ENCODE results near the gene ATXN10.

Gene ATXN10

GRCh38 chr22:45758603-45759002, 87.0 kb downstream of the ATXN10 start:
- H3K4me1 ChIP-seq (ENCODE audit: insufficient read depth, low read length) = peaks cover 27% of the 10 kb centered on the region
- no peak overlapping the region for H3K9ac ChIP-seq (ENCODE audit: low read depth, low read length)
- H3K9me3 ChIP-seq (ENCODE audit: control insufficient read depth, insufficient read depth, low read length) = no peaks in the 10 kb centered on the region
- no peaks in the 10 kb centered on the region; the same call in 1 of the 2 replicates for H3K36me3 ChIP-seq (ENCODE audit: insufficient read depth, low read length)

GRCh38 chr22:45760682-45761081, 89.0 kb downstream of the ATXN10 start:
- H3K9ac ChIP-seq (ENCODE audit: low read depth, low read length) = no peak overlapping the region
- no peaks in the 10 kb centered on the region for H3K9me3 ChIP-seq (ENCODE audit: control insufficient read depth, insufficient read depth, low read length)
- peaks cover 34% of the 10 kb centered on the region for H3K4me1 ChIP-seq (ENCODE audit: insufficient read depth, low read length)
- no peaks in the 10 kb centered on the region; the same call in 1 of the 2 replicates for H3K36me3 ChIP-seq (ENCODE audit: insufficient read depth, low read length)

GRCh38 chr22:45762545-45763235, 91.1 kb downstream of the ATXN10 start:
- no peak overlapping the region for H3K9ac ChIP-seq (ENCODE audit: low read depth, low read length)
- no peaks in the 10 kb centered on the region for H3K9me3 ChIP-seq (ENCODE audit: control insufficient read depth, insufficient read depth, low read length)
- H3K36me3 ChIP-seq (ENCODE audit: insufficient read depth, low read length) = no peaks in the 10 kb centered on the region; the same call in 1 of the 2 replicates
- peaks cover 26% of the 10 kb centered on the region for H3K4me1 ChIP-seq (ENCODE audit: insufficient read depth, low read length)

GRCh38 chr22:45763236-45763624, 91.6 kb downstream of the ATXN10 start:
- no peak overlapping the region for H3K9ac ChIP-seq (ENCODE audit: low read depth, low read length)
- peaks cover 32% of the 10 kb centered on the region for H3K4me1 ChIP-seq (ENCODE audit: insufficient read depth, low read length)
- H3K36me3 ChIP-seq (ENCODE audit: insufficient read depth, low read length) = no peaks in the 10 kb centered on the region
- H3K9me3 ChIP-seq (ENCODE audit: control insufficient read depth, insufficient read depth, low read length) = no peaks in the 10 kb centered on the region

- Histone ChIP-seq H3K9ac (ENCODE audit: low read depth, low read length) (no peak overlapping the region), H3K36me3 (ENCODE audit: insufficient read depth, low read length) (no peaks in the 10 kb centered on the region), H3K9me3 (ENCODE audit: control insufficient read depth, insufficient read depth, low read length) (no peaks in the 10 kb centered on the region), H3K4me1 (ENCODE audit: insufficient read depth, low read length) (peaks cover 29% of the 10 kb centered on the region)
Observed at GRCh38 chr22:45768490-45768889, 96.9 kb downstream of the ATXN10 start.

GRCh38 chr22:45769569-45770210, 98.1 kb downstream of the ATXN10 start:
- Histone ChIP-seq H3K4me1 (ENCODE audit: insufficient read depth, low read length) (peaks cover 20% of the 10 kb centered on the region), H3K9ac (ENCODE audit: low read depth, low read length) (no peak overlapping the region), H3K36me3 (ENCODE audit: insufficient read depth, low read length) (no peaks in the 10 kb centered on the region), H3K9me3 (ENCODE audit: control insufficient read depth, insufficient read depth, low read length) (no peaks in the 10 kb centered on the region)

GRCh38 chr22:45770506-45770905, 98.9 kb downstream of the ATXN10 start:
- H3K9ac ChIP-seq (ENCODE audit: low read depth, low read length) = no peak overlapping the region
- peaks cover 20% of the 10 kb centered on the region for H3K4me1 ChIP-seq (ENCODE audit: insufficient read depth, low read length)
- no peaks in the 10 kb centered on the region for H3K36me3 ChIP-seq (ENCODE audit: insufficient read depth, low read length)
- no peaks in the 10 kb centered on the region for H3K9me3 ChIP-seq (ENCODE audit: control insufficient read depth, insufficient read depth, low read length)

- H3K4me1 ChIP-seq (ENCODE audit: insufficient read depth, low read length) = peaks cover 20% of the 10 kb centered on the region
- H3K36me3 ChIP-seq (ENCODE audit: insufficient read depth, low read length) = no peaks in the 10 kb centered on the region
- no peak overlapping the region for H3K9ac ChIP-seq (ENCODE audit: low read depth, low read length)
- no peaks in the 10 kb centered on the region for H3K9me3 ChIP-seq (ENCODE audit: control insufficient read depth, insufficient read depth, low read length)
Observed at GRCh38 chr22:45771057-45771456, 99.4 kb downstream of the ATXN10 start.

- H3K9ac ChIP-seq (ENCODE audit: low read depth, low read length) = no peak overlapping the region
- no peaks in the 10 kb centered on the region for H3K36me3 ChIP-seq (ENCODE audit: insufficient read depth, low read length)
- peaks cover 20% of the 10 kb centered on the region for H3K4me1 ChIP-seq (ENCODE audit: insufficient read depth, low read length)
- no peaks in the 10 kb centered on the region for H3K9me3 ChIP-seq (ENCODE audit: control insufficient read depth, insufficient read depth, low read length)
Observed at GRCh38 chr22:45771711-45772110, 100.1 kb downstream of the ATXN10 start.

GRCh38 chr22:45772743-45773142, 101.1 kb downstream of the ATXN10 start:
- H3K9ac ChIP-seq (ENCODE audit: low read depth, low read length) = no peak overlapping the region
- H3K36me3 ChIP-seq (ENCODE audit: insufficient read depth, low read length) = no peaks in the 10 kb centered on the region
- peaks cover 23% of the 10 kb centered on the region for H3K4me1 ChIP-seq (ENCODE audit: insufficient read depth, low read length)
- H3K9me3 ChIP-seq (ENCODE audit: control insufficient read depth, insufficient read depth, low read length) = no peaks in the 10 kb centered on the region

GRCh38 chr22:45774001-45774670, 102.5 kb downstream of the ATXN10 start:
- no peaks in the 10 kb centered on the region for H3K36me3 ChIP-seq (ENCODE audit: insufficient read depth, low read length)
- H3K4me1 ChIP-seq (ENCODE audit: insufficient read depth, low read length) = peaks cover 11% of the 10 kb centered on the region
- no peaks in the 10 kb centered on the region for H3K9me3 ChIP-seq (ENCODE audit: control insufficient read depth, insufficient read depth, low read length)
- H3K9ac ChIP-seq (ENCODE audit: low read depth, low read length) = no peak overlapping the region

GRCh38 chr22:45775062-45775461, 103.4 kb downstream of the ATXN10 start:
- Histone ChIP-seq H3K9me3 (ENCODE audit: control insufficient read depth, insufficient read depth, low read length) (no peaks in the 10 kb centered on the region), H3K36me3 (ENCODE audit: insufficient read depth, low read length) (no peaks in the 10 kb centered on the region), H3K9ac (ENCODE audit: low read depth, low read length) (no peak overlapping the region), H3K4me1 (ENCODE audit: insufficient read depth, low read length) (peaks cover 7% of the 10 kb centered on the region)

- peaks cover 7% of the 10 kb centered on the region for H3K4me1 ChIP-seq (ENCODE audit: insufficient read depth, low read length)
- no peaks in the 10 kb centered on the region for H3K9me3 ChIP-seq (ENCODE audit: control insufficient read depth, insufficient read depth, low read length)
- no peak overlapping the region for H3K9ac ChIP-seq (ENCODE audit: low read depth, low read length)
- H3K36me3 ChIP-seq (ENCODE audit: insufficient read depth, low read length) = no peaks in the 10 kb centered on the region
Observed at GRCh38 chr22:45775569-45776312, 104.1 kb downstream of the ATXN10 start.

- Histone ChIP-seq H3K9me3 (ENCODE audit: control insufficient read depth, insufficient read depth, low read length) (no peaks in the 10 kb centered on the region), H3K9ac (ENCODE audit: low read depth, low read length) (no peak overlapping the region), H3K36me3 (ENCODE audit: insufficient read depth, low read length) (no peaks in the 10 kb centered on the region), H3K4me1 (ENCODE audit: insufficient read depth, low read length) (peaks cover 7% of the 10 kb centered on the region)
Observed at GRCh38 chr22:45776313-45776585, 104.6 kb downstream of the ATXN10 start.

All from ES-I3 (cell line).